Ectodermal cell (in vitro differentiated cells): ENCODE results near the gene TP53.

Source experiments
- H3K27ac ChIP-seq: 2 replicates; pipeline ENCODE4 v1.7.0; 2013; ENCODE audit warnings: mild to moderate bottlenecking, low read depth, low read length; ENCODE audit not compliant: insufficient read depth, poor library complexity, severe bottlenecking
- H3K27me3 ChIP-seq: 2 replicates; pipeline ENCODE4 v1.7.0; 2013; ENCODE audit warnings: mild to moderate bottlenecking, low read length; ENCODE audit not compliant: insufficient read depth, control insufficient read depth, poor library complexity, severe bottlenecking
- H3K36me3 ChIP-seq: one replicate; pipeline ENCODE4 v1.7.0; 2013; ENCODE audit warnings: low read length; ENCODE audit not compliant: control insufficient read depth, insufficient read depth
- H3K4me1 ChIP-seq: one replicate; pipeline ENCODE4 v1.7.0; 2013; ENCODE audit warnings: low read length; ENCODE audit not compliant: control insufficient read depth, insufficient read depth
- H3K4me3 ChIP-seq: 2 replicates; pipeline ENCODE4 v1.7.0; 2013; ENCODE audit warnings: low read depth, low read length, control low read depth; ENCODE audit not compliant: insufficient read depth
- H3K9me3 ChIP-seq: 2 replicates; pipeline ENCODE4 v1.7.0; 2013; ENCODE audit warnings: mild to moderate bottlenecking, low read length, moderate library complexity; ENCODE audit not compliant: control insufficient read depth
- WGBS, 2 experiments: methylation state at CpG; one replicate each; pipeline ENCODE4 v1.1.7; 2013; ENCODE audit warnings: missing lambda C conversion rate in 2 of 2; 5-methylcytosine and 5-hydroxymethylcytosine counted together

Gene TP53

GRCh38 chr17:7668482-7668881 lies 18.8 kb downstream of the TP53 start:
- 88 to 90% methylated on average over 7 of the region's 7 CpGs for WGBS, 2 experiments
- no peak overlapping the region for H3K4me3 ChIP-seq
- H3K9me3 ChIP-seq = no peaks in the 10 kb centered on the region
- H3K27ac ChIP-seq = no peak overlapping the region
- no peaks in the 10 kb centered on the region for H3K27me3 ChIP-seq
- H3K36me3 ChIP-seq = peaks cover 23% of the 10 kb centered on the region
- peaks cover 8% of the 10 kb centered on the region for H3K4me1 ChIP-seq

GRCh38 chr17:7667656-7668406 lies 19.5 kb downstream of the TP53 start:
- H3K27me3 ChIP-seq = no peaks in the 10 kb centered on the region
- 79 to 85% methylated on average over 10 of the region's 10 CpGs for WGBS, 2 experiments
- H3K36me3 ChIP-seq = peaks cover 17% of the 10 kb centered on the region
- peaks cover 8% of the 10 kb centered on the region for H3K4me1 ChIP-seq
- H3K27ac ChIP-seq = no peak overlapping the region
- no peaks in the 10 kb centered on the region for H3K9me3 ChIP-seq
- H3K4me3 ChIP-seq = no peak overlapping the region

GRCh38 chr17:7656958-7657609 lies 30.2 kb downstream of the TP53 start:
- 12 to 16% methylated on average over 10 of the region's 10 CpGs for WGBS, 2 experiments
- Histone ChIP-seq H3K9me3 (no peaks in the 10 kb centered on the region), H3K4me3 (no peak overlapping the region), H3K36me3 (no peaks in the 10 kb centered on the region), H3K27me3 (peaks cover 9% of the 10 kb centered on the region), H3K4me1 (peaks cover 17% of the 10 kb centered on the region), H3K27ac (peak overlapping the region; percentile 60)

- Histone ChIP-seq H3K9me3 (no peaks in the 10 kb centered on the region), H3K4me1 (peaks cover 17% of the 10 kb centered on the region), H3K27me3 (peaks cover 22% of the 10 kb centered on the region), H3K27ac (no peak overlapping the region), H3K4me3 (no peak overlapping the region), H3K36me3 (no peaks in the 10 kb centered on the region)
- WGBS, 2 experiments = 93 to 96% methylated on average over 17 of the region's 17 CpGs
These were observed 31.8 kb downstream of the TP53 start for GRCh38 chr17:7655541-7655840.

- WGBS, 2 experiments = 90% methylated on average over 15 to 16 of the region's 16 CpGs
- H3K9me3 ChIP-seq = no peaks in the 10 kb centered on the region
- H3K27ac ChIP-seq = no peak overlapping the region
- H3K27me3 ChIP-seq = peaks cover 22% of the 10 kb centered on the region
- H3K36me3 ChIP-seq = no peaks in the 10 kb centered on the region
- H3K4me1 ChIP-seq = peaks cover 21% of the 10 kb centered on the region
- no peak overlapping the region for H3K4me3 ChIP-seq
These were observed 32.3 kb downstream of the TP53 start for GRCh38 chr17:7654832-7655540.

- WGBS, 2 experiments = 85 to 87% methylated on average over 12 of the region's 12 CpGs
- H3K27me3 ChIP-seq = peaks cover 22% of the 10 kb centered on the region
- H3K4me1 ChIP-seq = peaks cover 18% of the 10 kb centered on the region
- H3K36me3 ChIP-seq = no peaks in the 10 kb centered on the region
- no peak overlapping the region for H3K27ac ChIP-seq
- no peaks in the 10 kb centered on the region for H3K9me3 ChIP-seq
- peak overlapping the region; percentile 64 for H3K4me3 ChIP-seq
These were observed 34.6 kb downstream of the TP53 start for GRCh38 chr17:7652388-7653356.

- Histone ChIP-seq H3K27ac (no peak overlapping the region), H3K27me3 (peaks cover 22% of the 10 kb centered on the region), H3K36me3 (no peaks in the 10 kb centered on the region), H3K9me3 (no peaks in the 10 kb centered on the region), H3K4me3 (peak overlapping the region; percentile 64), H3K4me1 (peaks cover 9% of the 10 kb centered on the region)
- 5 to 6% methylated on average over 52 to 54 of the region's 54 CpGs for WGBS, 2 experiments
These were observed 35.5 kb downstream of the TP53 start for GRCh38 chr17:7651665-7652387.

- no peaks in the 10 kb centered on the region for H3K36me3 ChIP-seq
- peaks cover 4% of the 10 kb centered on the region for H3K4me1 ChIP-seq
- 0 to 1% methylated on average over 45 of the region's 45 CpGs for WGBS, 2 experiments
- H3K27me3 ChIP-seq = peaks cover 22% of the 10 kb centered on the region
- no peak overlapping the region for H3K27ac ChIP-seq
- no peaks in the 10 kb centered on the region for H3K9me3 ChIP-seq
- peak overlapping the region; percentile 64 for H3K4me3 ChIP-seq
These were observed 36.1 kb downstream of the TP53 start for GRCh38 chr17:7651097-7651664.

- H3K4me3 ChIP-seq = peak within 1 kb of the TSS; percentile 64
- H3K27ac ChIP-seq = no peak within 1 kb of the TSS
- peaks cover 22% of the 10 kb centered on the region for H3K27me3 ChIP-seq
- H3K4me1 ChIP-seq = peaks cover 4% of the 10 kb centered on the region
- H3K9me3 ChIP-seq = no peaks in the 10 kb centered on the region
- WGBS, 2 experiments = 1% methylated on average over 32 to 34 of the region's 34 CpGs
- H3K36me3 ChIP-seq = no peaks in the 10 kb centered on the region
These were observed 36.7 kb downstream of the TP53 start, which contains the start of gene ATP1B2 for GRCh38 chr17:7650509-7651096. ATP1B2 (plus strand) TSS chr17:7650926; CDS start chr17:7651519, 593 bp downstream.
